ENCODE results near the gene CHST15. TPM values are rescaled to one million over a fixed set of nuclear protein-coding genes. Genes with fewer than 3 reads are reported as not detected.

The CHST15 gene
- total RNA-seq, 2 donors from 2014 or later: 7.5 to 14.9 TPM

DNA sequence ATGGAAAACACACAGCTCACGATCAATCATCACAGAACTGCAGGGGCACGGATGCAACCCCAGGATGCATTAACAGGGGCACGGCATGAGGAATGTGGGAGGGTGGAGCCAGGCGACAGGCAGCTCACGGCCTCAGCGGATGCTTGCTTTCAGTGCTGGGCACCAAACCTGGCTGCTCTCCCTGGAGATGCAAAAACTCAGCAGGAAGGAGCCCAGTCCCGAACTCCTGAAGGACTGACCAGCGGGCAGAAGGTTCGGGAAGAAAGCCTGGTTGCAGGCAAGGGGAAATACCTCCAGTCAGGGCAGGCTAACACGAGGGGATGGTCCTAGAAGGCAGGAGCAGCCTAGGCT lies 66.8 kb downstream of the CHST15 start:
- DNase-seq: peak; percentile 78
- H3K27me3 ChIP-seq (ENCODE audit: control insufficient read depth, insufficient read depth, low read length, poor library complexity, severe bottlenecking): no peaks in the 10 kb centered on the region
- H3K4me3 ChIP-seq (ENCODE audit: low read length): no peak overlapping the region
- Mint-ChIP-seq H3K27me3 (ENCODE audit: insufficient read depth) (no peaks in the 10 kb centered on the region), H3K4me1 (peaks cover 14% of the 10 kb centered on the region), H3K27ac (no peak overlapping the region), H3K4me3 (no peak overlapping the region), H3K9me3 (no peaks in the 10 kb centered on the region), H3K36me3 (ENCODE audit: low read depth) (no peaks in the 10 kb centered on the region)
- 61 to 77% methylated on average over 8 to 10 of the region's 10 CpGs for WGBS, 2 experiments (ENCODE audit: insufficient coverage in 1 of 2, insufficient read length in 1 of 2)
- H3K9me3 ChIP-seq (ENCODE audit: control insufficient read depth, low read length): no peaks in the 10 kb centered on the region
- peaks cover 6% of the 10 kb centered on the region for H3K36me3 ChIP-seq (ENCODE audit: control insufficient read depth, insufficient read depth, low read length)
- no peak overlapping the region for H3K9ac ChIP-seq (ENCODE audit: extremely low read depth, low read length, poor library complexity, severe bottlenecking)
- TF ChIP-seq, protein P1, sequence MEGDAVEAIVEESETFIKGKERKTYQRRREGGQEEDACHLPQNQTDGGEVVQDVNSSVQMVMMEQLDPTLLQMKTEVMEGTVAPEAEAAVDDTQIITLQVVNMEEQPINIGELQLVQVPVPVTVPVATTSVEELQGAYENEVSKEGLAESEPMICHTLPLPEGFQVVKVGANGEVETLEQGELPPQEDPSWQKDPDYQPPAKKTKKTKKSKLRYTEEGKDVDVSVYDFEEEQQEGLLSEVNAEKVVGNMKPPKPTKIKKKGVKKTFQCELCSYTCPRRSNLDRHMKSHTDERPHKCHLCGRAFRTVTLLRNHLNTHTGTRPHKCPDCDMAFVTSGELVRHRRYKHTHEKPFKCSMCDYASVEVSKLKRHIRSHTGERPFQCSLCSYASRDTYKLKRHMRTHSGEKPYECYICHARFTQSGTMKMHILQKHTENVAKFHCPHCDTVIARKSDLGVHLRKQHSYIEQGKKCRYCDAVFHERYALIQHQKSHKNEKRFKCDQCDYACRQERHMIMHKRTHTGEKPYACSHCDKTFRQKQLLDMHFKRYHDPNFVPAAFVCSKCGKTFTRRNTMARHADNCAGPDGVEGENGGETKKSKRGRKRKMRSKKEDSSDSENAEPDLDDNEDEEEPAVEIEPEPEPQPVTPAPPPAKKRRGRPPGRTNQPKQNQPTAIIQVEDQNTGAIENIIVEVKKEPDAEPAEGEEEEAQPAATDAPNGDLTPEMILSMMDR (conservative IDR thresholded peaks at IDR 0.05): no peak
- no peak overlapping the region for H3K27ac ChIP-seq (ENCODE audit: low read depth, low read length)
- H3K4me1 ChIP-seq (ENCODE audit: control insufficient read depth, insufficient read depth, low read length): no peaks in the 10 kb centered on the region

- H3K36me3 ChIP-seq (ENCODE audit: control insufficient read depth, insufficient read depth, low read length): peaks cover 6% of the 10 kb centered on the region
- Mint-ChIP-seq H3K27ac (no peak overlapping the region), H3K36me3 (ENCODE audit: low read depth) (no peaks in the 10 kb centered on the region), H3K9me3 (no peaks in the 10 kb centered on the region), H3K27me3 (ENCODE audit: insufficient read depth) (no peaks in the 10 kb centered on the region), H3K4me1 (peaks cover 18% of the 10 kb centered on the region), H3K4me3 (no peak overlapping the region)
- TF ChIP-seq, protein P1 (conservative IDR thresholded peaks at IDR 0.05): peak; percentile 76
- H3K27ac ChIP-seq (ENCODE audit: low read depth, low read length): no peak overlapping the region
- peak; percentile 67 for DNase-seq
- WGBS, 2 experiments (ENCODE audit: insufficient coverage in 1 of 2, insufficient read length in 1 of 2): 89 to 91% methylated on average over 9 to 13 of the region's 13 CpGs
- H3K9ac ChIP-seq (ENCODE audit: extremely low read depth, low read length, poor library complexity, severe bottlenecking): no peak overlapping the region
- H3K4me1 ChIP-seq (ENCODE audit: control insufficient read depth, insufficient read depth, low read length): no peaks in the 10 kb centered on the region
- no peaks in the 10 kb centered on the region for H3K27me3 ChIP-seq (ENCODE audit: control insufficient read depth, insufficient read depth, low read length, poor library complexity, severe bottlenecking)
- no peaks in the 10 kb centered on the region for H3K9me3 ChIP-seq (ENCODE audit: control insufficient read depth, low read length)
- no peak overlapping the region for H3K4me3 ChIP-seq (ENCODE audit: low read length)
Observed at GRCh38 chr10:124025660-124026588, 67.5 kb downstream of the CHST15 start.

GRCh38 chr10:124025152-124025551 lies 68.2 kb downstream of the CHST15 start:
- Histone ChIP-seq H3K27ac (ENCODE audit: low read depth, low read length) (no peak overlapping the region), H3K4me3 (ENCODE audit: low read length) (no peak overlapping the region), H3K4me1 (ENCODE audit: control insufficient read depth, insufficient read depth, low read length) (no peaks in the 10 kb centered on the region), H3K27me3 (ENCODE audit: control insufficient read depth, insufficient read depth, low read length, poor library complexity, severe bottlenecking) (no peaks in the 10 kb centered on the region), H3K36me3 (ENCODE audit: control insufficient read depth, insufficient read depth, low read length) (no peaks in the 10 kb centered on the region), H3K9me3 (ENCODE audit: control insufficient read depth, low read length) (no peaks in the 10 kb centered on the region), H3K9ac (ENCODE audit: extremely low read depth, low read length, poor library complexity, severe bottlenecking) (no peak overlapping the region)
- no peaks in the 10 kb centered on the region for H3K27me3 Mint-ChIP-seq (ENCODE audit: insufficient read depth)
- H3K4me3 Mint-ChIP-seq: no peak overlapping the region
- no peaks in the 10 kb centered on the region for H3K9me3 Mint-ChIP-seq
- TF ChIP-seq, protein P1 (conservative IDR thresholded peaks at IDR 0.05): no peak
- H3K4me1 Mint-ChIP-seq: peaks cover 24% of the 10 kb centered on the region
- no peak for DNase-seq
- H3K27ac Mint-ChIP-seq: no peak overlapping the region
- H3K36me3 Mint-ChIP-seq (ENCODE audit: low read depth): no peaks in the 10 kb centered on the region
- WGBS, 2 experiments (ENCODE audit: insufficient coverage in 1 of 2, insufficient read length in 1 of 2): 95 to 100% methylated on average over 3 to 5 of the region's 5 CpGs
